H1 (cell line): ENCODE results near the gene NELFB. TPM values are rescaled to one million over a fixed set of nuclear protein-coding genes. Genes with fewer than 3 reads are reported as not detected.
A peak's percentile ranks its signal among the peaks of the same experiment; 100 is the strongest.

Experiments used
- CTCF ChIA-PET: fragments of 300-600 bp; sonication (Branson Sonifier 250); formaldehyde crosslinking; loops from one replicate; lab custom pipeline; 2021; ENCODE audit not compliant: partially characterized antibody; lab: Charles Lee
- POLR2A ChIA-PET: fragments of 300-600 bp; sonication (Branson Sonifier 250); formaldehyde crosslinking; loops from one replicate; lab custom pipeline; 2021; ENCODE audit warnings: inconsistent platforms; ENCODE audit not compliant: partially characterized antibody; lab: Charles Lee
- DNase-seq, 2 experiments: peaks; one replicate each; pipeline versions ENCODE4 v3.0.0 to v3.0.0-alpha.2; 2010 to 2022; ENCODE audit warnings: low spot score in 2 of 2, low read depth in 1 of 2, mixed read lengths in 1 of 2
- FAIRE-seq: peaks from 2 replicates; lab custom pipeline; 2011; peaks lifted over from hg19 to GRCh38; lab: Jason Lieb, UNC
- H2AFZ ChIP-seq: 2 replicates; pipeline ENCODE4 v1.8.1; 2012; ENCODE audit warnings: low read length, inconsistent platforms
- H2AK5ac ChIP-seq: 2 replicates; pipeline ENCODE4 v1.6.1; 2013; ENCODE audit warnings: low read depth, low read length
- H2BK120ac ChIP-seq: replicated peaks from 2 replicates; pipeline ENCODE3; 2013; ENCODE audit warnings: low read depth, low read length, inconsistent platforms
- H2BK12ac ChIP-seq: 2 replicates; pipeline ENCODE4 v1.6.1; 2013; ENCODE audit warnings: low read depth, low read length
- H2BK15ac ChIP-seq: 2 replicates; pipeline ENCODE4 v1.6.1; 2013; ENCODE audit warnings: low read length
- H2BK20ac ChIP-seq: 2 replicates; pipeline ENCODE4 v1.6.1; 2013; ENCODE audit warnings: low read length
- H2BK5ac ChIP-seq: 2 replicates; pipeline ENCODE4 v1.6.1; 2013; ENCODE audit warnings: low read depth, low read length
- H3K14ac ChIP-seq: 2 replicates; pipeline ENCODE4 v1.6.1; 2013; ENCODE audit warnings: inconsistent platforms; ENCODE audit not compliant: insufficient read length
- H3K18ac ChIP-seq: 2 replicates; pipeline ENCODE4 v1.6.1; 2013; ENCODE audit warnings: low read length; ENCODE audit errors: extremely low read depth
- H3K23ac ChIP-seq: 2 replicates; pipeline ENCODE4 v1.6.1; 2013; ENCODE audit warnings: inconsistent platforms; ENCODE audit not compliant: insufficient read length
- H3K23me2 ChIP-seq: 2 replicates; pipeline ENCODE4 v1.6.1; 2013; ENCODE audit warnings: low read depth, low read length
- H3K27ac ChIP-seq: 2 replicates; pipeline ENCODE4 v1.6.1; 2011; ENCODE audit warnings: low read depth, low read length, inconsistent platforms
- H3K27me3 ChIP-seq, 4 experiments: replicated peaks in 1 of 4; 1 replicate in 1 of 4; 2 replicates in 3 of 4; pipeline versions ENCODE4 v1.6.1 to v1.8.1; 2011 to 2013; ENCODE audit warnings: low read length in 3 of 4, mild to moderate bottlenecking in 3 of 4, inconsistent platforms in 2 of 4, mixed read lengths in 2 of 4, moderate library complexity in 1 of 4; ENCODE audit not compliant: control insufficient read depth in 3 of 4, insufficient read depth in 3 of 4; ENCODE audit errors: extremely low read depth in 1 of 4
- H3K36me3 ChIP-seq, 4 experiments: 2 replicates each; pipeline versions ENCODE4 v1.6.1 to v1.8.1; 2011 to 2013; ENCODE audit warnings: mild to moderate bottlenecking in 4 of 4, low read length in 3 of 4, moderate library complexity in 2 of 4, control low read depth in 1 of 4, inconsistent platforms in 1 of 4; ENCODE audit not compliant: insufficient read depth in 4 of 4, control insufficient read depth in 2 of 4
- H3K4ac ChIP-seq: replicated peaks from 2 replicates; pipeline ENCODE3; 2013; ENCODE audit warnings: low read length, low read depth, mixed read lengths, inconsistent platforms; ENCODE audit not compliant: insufficient read length
- H3K4me1 ChIP-seq, 4 experiments: replicated peaks in 1 of 4; 1 replicate in 1 of 4; 2 replicates in 3 of 4; pipeline versions ENCODE4 v1.6.1 to v1.8.1; 2011 to 2013; ENCODE audit warnings: low read length in 3 of 4, inconsistent platforms in 2 of 4, mixed read lengths in 1 of 4; ENCODE audit not compliant: insufficient read depth in 4 of 4, control insufficient read depth in 3 of 4
- H3K4me2 ChIP-seq, 2 experiments: 2 replicates each; pipeline versions ENCODE4 v1.6.1 to v1.8.1; 2011 to 2013; ENCODE audit warnings: low read depth in 2 of 2, low read length in 2 of 2, control low read depth in 1 of 2, inconsistent platforms in 1 of 2, mild to moderate bottlenecking in 1 of 2; ENCODE audit not compliant: insufficient read depth in 1 of 2
- H3K4me3 ChIP-seq, 4 experiments: fragments of 200-600, 300-600 bp in 1 of 4; sonication (generic), shearing (Covaris generic), sonication (Bioruptor Twin) in 1 of 4; 2 replicates each; pipeline versions ENCODE4 v1.5.1 to v1.8.1; 2011 to 2016; ENCODE audit warnings: low read length in 4 of 4, low read depth in 3 of 4, control low read depth in 2 of 4, inconsistent platforms in 2 of 4, mild to moderate bottlenecking in 2 of 4, mixed read lengths in 1 of 4, moderate library complexity in 1 of 4; ENCODE audit not compliant: insufficient read depth in 2 of 4; ENCODE audit errors: extremely low read depth in 1 of 4
- H3K56ac ChIP-seq: replicated peaks from 2 replicates; pipeline ENCODE3; 2013; ENCODE audit warnings: low read depth, mild to moderate bottlenecking, mixed read lengths, low read length, inconsistent platforms; ENCODE audit not compliant: insufficient read length
- H3K79me1 ChIP-seq: 2 replicates; pipeline ENCODE4 v1.6.1; 2013; ENCODE audit warnings: low read depth, low read length, control low read depth
- H3K79me2 ChIP-seq, 2 experiments: 2 replicates each; pipeline versions ENCODE4 v1.6.1 to v1.8.1; 2012 to 2013; ENCODE audit warnings: low read length in 2 of 2, mild to moderate bottlenecking in 2 of 2, inconsistent platforms in 1 of 2; ENCODE audit not compliant: insufficient read depth in 2 of 2, control insufficient read depth in 1 of 2
- H3K9ac ChIP-seq, 4 experiments: replicated peaks in 1 of 4; 1 replicate in 1 of 4; 2 replicates in 3 of 4; pipeline versions ENCODE4 v1.6.1 to v1.8.1; 2011 to 2013; ENCODE audit warnings: low read depth in 3 of 4, low read length in 3 of 4, control low read depth in 2 of 4, mild to moderate bottlenecking in 2 of 4, moderate library complexity in 2 of 4, inconsistent platforms in 1 of 4; ENCODE audit errors: extremely low read depth in 1 of 4
- H3K9me3 ChIP-seq, 2 experiments: 2 replicates each; pipeline versions ENCODE4 v1.6.1 to v1.8.1; 2012 to 2013; ENCODE audit warnings: mild to moderate bottlenecking in 2 of 2, moderate library complexity in 2 of 2, control low read depth in 1 of 2, inconsistent platforms in 1 of 2, low read depth in 1 of 2, low read length in 1 of 2, mixed read lengths in 1 of 2; ENCODE audit not compliant: insufficient read depth in 2 of 2
- H4K20me1 ChIP-seq, 2 experiments: replicated peaks in 1 of 2; 2 replicates each; pipeline versions ENCODE3 to v1.8.1; 2011 to 2013; ENCODE audit warnings: inconsistent platforms in 2 of 2, low read length in 2 of 2, mild to moderate bottlenecking in 1 of 2; ENCODE audit not compliant: insufficient read depth in 2 of 2, control insufficient read depth in 1 of 2
- H4K5ac ChIP-seq: 2 replicates; pipeline ENCODE4 v1.6.1; 2013; ENCODE audit warnings: low read length, low read depth, mixed read lengths, inconsistent platforms; ENCODE audit not compliant: insufficient read length
- H4K8ac ChIP-seq: 2 replicates; pipeline ENCODE4 v1.8.0; 2013; ENCODE audit warnings: mild to moderate bottlenecking, moderate library complexity, low read length, inconsistent platforms; ENCODE audit not compliant: insufficient read depth; ENCODE audit errors: extremely low read depth
- H4K91ac ChIP-seq: replicated peaks from 2 replicates; pipeline ENCODE3; 2013; ENCODE audit warnings: low read length, mixed read lengths, inconsistent platforms; ENCODE audit not compliant: insufficient read length
- BRCA1 ChIP-seq: IDR thresholded peaks from 2 replicates; pipeline ENCODE4 v1.6.1; 2012; ENCODE audit warnings: low read depth, low read length, improper control_type of control experiment
- WGBS, 2 experiments: shearing (Covaris generic) in 1 of 2; methylation state at CpG; one replicate each; pipeline versions ENCODE4 v1.1.6 to v1.1.7; 2013 to 2015; ENCODE audit warnings: low lambda C conversion rate in 2 of 2, mixed read lengths in 2 of 2, inconsistent platforms in 1 of 2, low coverage in 1 of 2, missing lambda C conversion rate in 1 of 2; ENCODE audit not compliant: insufficient replicate concordance in 2 of 2, insufficient coverage in 1 of 2, insufficient read length in 1 of 2; ENCODE audit errors: extremely low coverage in 1 of 2, missing lambda C conversion rate in 1 of 2; 5-methylcytosine and 5-hydroxymethylcytosine counted together
- polyA plus RNA-seq, 7 experiments: library from polyadenylated mRNA; depleted of rRNA in 3 of 7; stranded (reverse) in 5 of 7; unstranded in 2 of 7; fragments of >200 nt in 5 of 7; fragments of 200-250 nt in 2 of 7; gene quantifications; 1 replicate in 5 of 7; 2 replicates in 1 of 7; 4 replicates in 1 of 7; pipeline versions ENCODE4 v1.2.1 to v1.2.3, GENCODE V29; 2011 to 2013; ENCODE audit warnings: missing spikeins in 2 of 7, mixed read lengths in 2 of 7
- total RNA-seq: library from RNA; stranded (reverse); fragmentation: NEBNext Ultra II Directional; extraction: Animal tissue kit (Norgen Biotek cat#: 25700); gene quantifications from 2 replicates; pipeline ENCODE4 v1.2.1, GENCODE V29; 2021

Gene NELFB
- total and polyA plus RNA-seq, 2 of the 8 experiments (the other 6 are each of a cell fraction or from before 2014, with no cell fraction given), result 57.6 to 78.0 TPM

GRCh38 chr9:137306066-137306849 is 51.1 kb downstream of the NELFB start:
- ChIA-PET CTCF (interaction anchor here (0.6 to 2.8 kb wide), 4 partner anchors 10 to 59 kb away, joined by 3 to 18 read pairs (median 3); a partner anchor contains a TSS), POLR2A (interaction anchor here (1.1 to 1.2 kb wide), 3 partner anchors 10 to 19 kb away, joined by 3 read pairs; no protein-coding TSS in a partner anchor)
- no peak for DNase-seq
- Histone ChIP-seq H3K4ac (peak overlapping the region; percentile 69), H3K79me2 (peaks cover 0 to 3% of the 10 kb centered on the region in 2 experiments; a peak in 1 of 4 replicates), H3K4me2 (no peak overlapping the region), H3K56ac (no peak overlapping the region), H3K14ac (no peak overlapping the region), H3K4me1 (peaks cover 0 to 48% (median 37%) of the 10 kb centered on the region in 4 experiments; a peak in 6 of 7 replicates), H4K5ac (no peak overlapping the region), H3K4me3 (no peak overlapping the region), H3K79me1 (peaks cover 3% of the 10 kb centered on the region), H2BK120ac (no peak overlapping the region), H2AK5ac (peak overlapping the region; percentile 39; the same call in 1 of the 2 replicates), H3K18ac (peak overlapping the region; percentile 32; the same call in 1 of the 2 replicates), H4K91ac (no peak overlapping the region), H4K8ac (no peak overlapping the region), H3K23ac (no peak overlapping the region), H2AFZ (no peak overlapping the region), H2BK12ac (peak overlapping the region; percentile 53; the same call in 1 of the 2 replicates), H3K27me3 (peaks cover 0 to 16% (median 7%) of the 10 kb centered on the region in 4 experiments; a peak in 5 of 7 replicates), H2BK15ac (peak overlapping the region; percentile 46; the same call in 1 of the 2 replicates), H3K36me3 (no peaks in the 10 kb centered on the region), H4K20me1 (peaks cover 0 to 3% of the 10 kb centered on the region in 2 experiments), H2BK20ac (no peak overlapping the region; the same call in 1 of the 2 replicates), H2BK5ac (peak overlapping the region; percentile 91; the same call in 1 of the 2 replicates), H3K9ac (no peak overlapping the region), H3K27ac (no peak overlapping the region), H3K9me3 (no peaks in the 10 kb centered on the region), H3K23me2 (peaks cover 11% of the 10 kb centered on the region)
- FAIRE-seq, result no peak
- 88% methylated on average over 20 of the region's 30 CpGs; no CpG with 5 or more reads in 1 of the 2 experiments for WGBS, 2 experiments
- TF ChIP-seq BRCA1, result no peak
